GM21515 (cell line): Measurements from ENCODE around the gene RAB13.

Experiments
- ATAC-seq: cut with Tn5 transposase; IDR thresholded peaks from one replicate; pipeline ENCODE4 v1.9.1; 2021; ENCODE audit not compliant: unreplicated experiment

The RAB13 gene

GRCh38 chr1:153978274-153978909, 7.7 kb downstream of the RAB13 start:
- ATAC-seq = peak; percentile 21

DNA sequence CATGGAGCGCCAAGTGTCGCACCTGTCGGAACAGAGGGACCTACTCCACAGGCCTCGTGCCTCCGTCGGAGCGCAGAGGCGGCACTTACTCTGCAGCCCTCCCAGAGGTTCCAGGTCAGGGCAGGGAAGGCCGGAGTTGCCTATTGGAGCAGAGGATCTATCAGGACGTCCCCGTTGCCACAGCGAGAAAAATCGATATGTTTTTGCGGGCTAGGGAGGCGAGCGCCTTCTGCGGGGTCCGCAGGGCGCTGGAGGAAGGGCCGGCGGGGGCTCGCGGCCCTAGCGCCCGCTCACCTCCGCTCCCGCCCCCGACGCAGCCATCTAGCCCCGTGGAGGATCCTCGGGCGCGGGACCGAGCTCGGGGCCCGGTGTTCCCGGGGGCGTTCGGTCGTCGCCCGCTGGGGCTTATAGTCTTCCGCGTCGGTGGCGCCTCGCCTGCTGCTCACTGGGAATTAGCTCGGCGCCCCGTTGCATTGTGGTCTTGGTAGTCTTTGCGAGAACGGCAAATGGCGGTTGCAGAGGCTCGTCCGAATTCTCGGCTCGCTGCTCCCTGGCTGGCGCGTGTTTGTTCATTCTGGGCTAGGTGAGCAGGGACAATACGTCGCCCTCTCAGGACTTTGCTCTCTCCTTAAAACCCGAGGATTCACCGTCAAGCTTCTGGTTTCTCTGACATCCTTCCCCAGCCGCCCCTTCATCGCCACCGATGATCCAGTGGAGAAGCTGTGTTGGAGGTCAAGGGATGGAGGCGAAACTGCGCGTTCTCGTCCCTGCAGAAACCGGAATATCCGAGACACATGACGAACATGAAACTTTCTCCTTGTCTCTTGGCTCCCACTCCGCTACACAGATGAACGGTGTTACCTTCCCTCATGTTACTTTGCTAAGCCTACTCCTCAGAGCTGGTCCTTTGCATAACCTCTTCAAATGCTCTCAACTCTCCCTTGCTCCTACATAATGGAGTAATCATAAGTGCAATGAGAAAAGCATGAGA, 8.6 kb downstream of the RAB13 start, which contains the start of gene JTB:
TSS of gene JTB (minus strand) at position 425 of the 991 bp plus-strand sequence. CDS start at position 3, 422 bp downstream.
- peak; percentile 70 for ATAC-seq

DNA sequence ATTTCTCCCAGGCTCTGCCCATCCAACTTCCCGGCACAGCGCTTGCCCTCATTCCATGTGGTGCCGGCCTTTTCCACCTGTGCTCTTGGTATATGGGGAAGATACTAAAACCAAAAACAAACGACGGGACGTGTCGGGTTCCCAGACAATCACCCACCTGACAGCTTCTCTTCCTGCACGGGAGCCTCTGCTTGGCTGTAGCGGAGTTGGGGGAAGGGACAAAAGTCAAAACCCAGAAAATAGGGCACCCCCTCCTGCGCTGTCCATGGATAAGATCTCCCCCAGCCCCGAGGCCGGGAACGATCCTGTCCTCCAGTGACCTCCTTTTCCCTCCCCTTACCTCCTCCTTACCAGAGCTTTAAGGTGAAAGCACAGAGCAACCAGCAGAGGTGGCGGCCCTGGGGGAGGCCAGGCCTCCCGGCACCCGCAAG, 9.3 kb downstream of the RAB13 start:
- no peak for ATAC-seq

- no peak for ATAC-seq
Measured at GRCh38 chr1:153973525-153973924, 12.6 kb downstream of the RAB13 start.

- no peak for ATAC-seq
Measured at GRCh38 chr1:153973071-153973470, 13.1 kb downstream of the RAB13 start.

DNA sequence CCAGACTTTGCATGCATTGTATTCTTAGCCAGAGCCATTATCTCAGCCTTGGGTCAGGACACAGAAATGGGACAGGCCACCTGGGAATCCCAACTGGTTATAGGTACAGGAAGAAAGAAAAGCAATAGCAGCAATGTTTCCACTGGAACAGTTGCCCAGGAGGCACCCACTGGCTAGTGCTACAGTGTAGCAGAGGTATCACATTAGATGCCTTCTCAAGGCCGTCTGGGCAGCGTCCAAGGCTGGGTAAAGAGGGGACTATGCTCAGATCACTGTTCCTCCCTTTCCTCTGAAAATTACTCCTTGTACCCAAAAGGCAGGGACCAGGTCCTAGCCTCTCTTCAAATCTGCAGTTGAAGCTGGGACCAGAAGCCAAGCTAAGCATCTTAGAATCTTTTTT, 15.8 kb downstream of the RAB13 start:
- ATAC-seq = no peak

DNA sequence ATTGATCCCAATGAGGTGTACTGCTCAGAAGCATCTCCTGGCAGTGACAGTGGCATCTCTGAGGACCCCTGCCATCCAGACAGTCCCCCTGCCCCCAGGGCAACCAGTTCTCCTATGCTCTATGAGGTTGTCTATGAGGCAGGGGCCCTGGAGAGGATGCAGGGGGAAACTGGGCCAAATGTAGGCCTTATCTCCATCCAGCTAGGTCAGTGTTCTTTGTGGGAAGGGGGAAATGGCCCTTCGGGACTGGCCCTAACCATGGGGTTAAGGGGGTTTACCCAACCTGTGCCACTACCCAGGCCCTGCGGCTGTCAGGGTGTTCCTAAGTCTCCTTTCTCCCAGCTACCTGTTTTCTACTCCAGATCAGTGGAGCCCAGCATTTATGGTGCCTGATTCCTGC, 17.2 kb downstream of the RAB13 start:
- ATAC-seq = no peak

GRCh38 chr1:153968408-153968807, 17.7 kb downstream of the RAB13 start:
- ATAC-seq = no peak

- ATAC-seq = no peak
Measured at GRCh38 chr1:153968000-153968363, 18.2 kb downstream of the RAB13 start.

DNA sequence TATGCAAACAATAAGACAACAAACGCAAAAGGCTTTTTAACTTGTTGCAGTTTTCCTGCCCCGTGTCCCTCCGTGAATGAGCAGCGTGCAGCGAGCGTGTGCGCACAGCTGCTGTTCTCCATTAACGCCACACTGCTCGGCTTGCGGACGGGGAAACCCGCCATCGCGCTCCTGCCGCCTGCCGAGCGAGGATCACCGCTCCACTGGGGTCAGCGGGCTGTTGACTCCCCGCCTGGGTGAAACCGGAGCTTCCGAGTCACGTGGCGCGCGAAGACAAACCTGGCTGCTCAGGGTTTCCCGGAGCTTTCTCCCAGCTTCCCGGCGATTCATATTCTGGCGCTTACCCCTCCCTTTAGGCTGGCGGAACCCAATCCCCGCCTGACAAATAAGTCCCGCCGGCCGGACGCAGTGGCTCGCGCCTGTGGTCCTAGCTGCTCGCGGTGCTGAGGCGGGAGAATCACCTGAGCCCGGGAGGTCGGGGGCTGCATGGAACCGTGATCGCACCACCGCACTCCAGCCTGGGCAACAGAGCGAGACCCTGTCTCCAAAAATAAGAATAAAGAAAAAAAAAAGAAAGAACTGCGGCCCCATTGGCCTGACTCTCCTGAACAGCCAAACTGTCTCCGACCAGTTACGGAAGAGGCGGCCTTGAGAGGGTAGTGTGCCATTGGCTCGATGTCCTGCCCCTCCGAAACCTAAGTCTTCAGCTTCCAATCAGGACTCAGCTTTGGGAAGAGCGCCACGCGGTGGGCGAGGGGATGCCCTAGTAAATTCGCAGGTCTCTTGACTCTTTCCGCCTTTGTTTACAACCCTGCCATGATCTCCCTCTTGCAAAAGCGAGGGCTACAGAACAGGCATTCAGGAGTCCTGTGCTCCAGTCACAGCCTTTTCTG, 18.8 kb downstream of the RAB13 start, which contains the start of gene CREB3L4:
TSS of gene CREB3L4 (plus strand) at position 796 of the 893 bp plus-strand sequence. CDS start 624 bp downstream, outside the sequence.
- peak; percentile 66 for ATAC-seq

DNA sequence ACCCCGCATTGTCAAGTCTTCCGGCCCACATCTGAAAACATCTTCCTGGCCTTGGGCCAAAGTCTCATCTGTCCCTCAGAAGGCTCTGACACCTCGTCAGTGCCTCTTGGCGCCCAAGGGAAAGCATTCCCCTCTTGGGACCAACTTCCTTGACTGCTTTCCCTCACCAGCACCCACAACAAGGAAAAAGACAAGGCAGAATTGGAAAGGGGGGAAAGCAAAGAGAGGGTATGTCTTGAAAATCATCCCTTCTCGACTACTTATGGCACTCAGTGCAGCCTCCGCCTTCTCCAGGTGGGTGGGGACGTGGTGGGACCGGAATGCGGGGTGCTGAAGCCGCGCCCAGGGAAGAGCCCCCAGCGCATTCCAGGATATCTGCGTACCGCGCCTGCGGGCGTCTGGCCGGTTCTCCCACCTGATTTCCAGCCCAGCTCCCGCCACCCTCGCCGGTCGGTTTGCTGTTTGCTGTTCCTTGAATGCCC, 22.2 kb downstream of the RAB13 start:
- ATAC-seq = no peak

- ATAC-seq = no peak
Measured at GRCh38 chr1:153963030-153963849, 22.9 kb downstream of the RAB13 start, which contains the start of gene SLC39A1. Gene SLC39A1, minus strand, starts transcription at chr1:153963537. Its CDS starts 822 bp downstream, at chr1:153962715.

DNA sequence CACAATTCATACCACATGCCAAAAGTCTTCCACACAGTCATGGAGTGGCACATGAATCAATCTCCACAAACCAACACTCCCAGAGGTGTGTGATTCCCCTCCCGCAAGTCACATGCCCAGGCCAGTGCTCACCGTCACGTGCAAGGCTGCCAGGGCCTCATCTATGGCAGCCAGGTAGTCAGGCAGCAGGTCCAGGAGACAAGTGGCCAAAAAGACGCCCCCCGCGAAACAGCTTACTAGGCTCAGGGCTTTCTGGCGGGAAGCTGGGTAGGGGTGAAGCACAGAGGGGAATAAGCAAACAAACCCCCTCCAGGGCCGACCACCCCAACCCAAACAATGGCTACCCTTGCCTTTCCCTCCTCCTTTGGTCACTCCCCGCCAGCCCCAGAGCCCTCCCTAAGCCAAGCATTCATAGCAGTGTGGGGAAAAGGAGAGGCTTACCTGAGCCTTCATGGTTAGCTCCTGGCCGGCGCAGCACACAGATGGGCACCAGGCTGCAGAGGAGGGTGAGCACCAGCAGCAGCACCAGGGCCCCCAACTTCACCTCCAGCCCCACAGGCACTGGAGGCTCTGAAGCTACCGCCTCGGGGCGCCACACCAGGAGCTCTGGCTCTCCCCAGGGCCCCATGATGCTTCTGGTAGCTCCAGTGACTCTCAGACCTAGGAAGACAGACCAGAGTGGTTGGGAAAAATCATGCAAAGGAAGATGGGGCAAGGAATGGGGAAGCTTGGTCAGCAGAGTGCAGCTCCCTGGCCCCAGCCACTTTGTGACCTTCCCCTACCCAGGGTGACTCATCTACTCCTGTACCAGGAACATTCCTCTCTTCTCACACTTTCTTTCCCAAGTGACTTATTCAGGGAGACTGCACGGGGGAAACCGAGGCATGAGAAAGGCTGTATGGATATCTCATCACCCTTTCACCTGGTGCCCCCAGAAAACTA, 23.8 kb downstream of the RAB13 start:
- ATAC-seq = no peak

- ATAC-seq = no peak
Measured at GRCh38 chr1:153961421-153961820, 24.7 kb downstream of the RAB13 start.

- ATAC-seq = no peak
Measured at GRCh38 chr1:153960206-153960605, 25.9 kb downstream of the RAB13 start.

DNA sequence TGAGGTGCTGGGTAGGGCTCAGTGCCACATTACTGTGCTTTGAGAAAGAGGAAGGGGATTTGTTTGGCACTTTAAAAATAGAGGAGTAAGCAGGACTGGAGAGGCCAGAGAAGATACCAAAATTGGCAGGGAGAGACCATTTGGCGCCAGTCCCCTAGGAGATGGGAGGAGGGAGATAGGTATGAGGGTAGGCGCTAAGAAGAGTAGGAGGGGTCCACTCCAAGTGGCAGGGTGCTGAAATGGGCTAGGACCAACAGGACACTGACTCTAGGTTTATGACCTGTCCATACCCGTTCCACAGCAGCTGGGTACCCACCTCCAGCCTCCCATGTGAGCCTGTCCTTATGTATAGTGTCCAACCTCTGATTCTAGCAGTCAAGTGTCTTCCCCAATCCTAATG, 26.7 kb downstream of the RAB13 start:
- no peak for ATAC-seq

- ATAC-seq = no peak
Measured at GRCh38 chr1:153958961-153959260, 27.2 kb downstream of the RAB13 start.

- ATAC-seq = peak; percentile 66
Measured at GRCh38 chr1:153958111-153958960, 27.8 kb downstream of the RAB13 start, which contains the start of gene CRTC2. Gene CRTC2, minus strand, starts transcription at chr1:153958612. Its CDS starts 115 bp downstream, at chr1:153958497.
